ENCODE measurements around the gene ULBP2.

Gene ULBP2, protein sequence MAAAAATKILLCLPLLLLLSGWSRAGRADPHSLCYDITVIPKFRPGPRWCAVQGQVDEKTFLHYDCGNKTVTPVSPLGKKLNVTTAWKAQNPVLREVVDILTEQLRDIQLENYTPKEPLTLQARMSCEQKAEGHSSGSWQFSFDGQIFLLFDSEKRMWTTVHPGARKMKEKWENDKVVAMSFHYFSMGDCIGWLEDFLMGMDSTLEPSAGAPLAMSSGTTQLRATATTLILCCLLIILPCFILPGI

DNA sequence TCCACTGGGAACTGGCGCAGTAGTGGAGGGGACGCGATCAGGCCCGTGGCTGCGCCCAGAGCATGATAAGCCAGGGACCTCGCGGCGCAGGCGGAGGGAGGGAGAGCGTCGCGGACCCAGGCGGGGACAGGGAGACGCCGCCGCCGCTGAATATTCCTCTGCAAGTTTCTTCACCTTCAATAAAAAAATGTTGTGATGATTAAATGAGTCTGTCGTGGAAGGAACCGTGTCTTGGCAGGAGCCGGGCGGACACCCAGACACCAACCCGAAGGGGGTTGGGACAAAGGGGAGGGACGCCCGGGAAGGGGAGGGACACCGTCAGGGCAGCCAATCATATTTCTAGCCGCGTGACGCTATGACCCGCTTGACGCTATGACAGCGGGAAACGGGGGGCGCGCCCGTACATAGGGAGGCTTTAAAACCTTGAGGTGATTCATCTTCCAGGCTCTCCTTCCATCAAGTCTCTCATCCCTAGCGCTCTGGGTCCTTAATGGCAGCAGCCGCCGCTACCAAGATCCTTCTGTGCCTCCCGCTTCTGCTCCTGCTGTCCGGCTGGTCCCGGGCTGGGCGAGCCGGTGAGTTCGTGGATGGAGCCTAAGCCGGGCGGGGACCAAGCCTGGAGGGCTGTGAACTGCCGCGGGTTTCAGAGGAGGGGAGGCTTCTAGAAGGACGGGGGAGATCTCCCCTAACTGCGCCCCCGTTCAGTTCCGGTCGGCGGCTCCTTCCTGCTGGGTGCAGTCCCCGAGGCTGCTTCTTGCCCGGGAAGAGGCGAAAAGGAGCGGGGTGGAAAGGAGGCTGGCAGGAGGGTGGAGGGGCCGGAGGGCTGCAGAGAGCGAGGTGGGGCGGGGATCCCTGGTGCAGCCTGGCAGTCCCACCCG, at the start of gene ULBP2:
Gene ULBP2, plus strand, starts transcription at position 432 of the 878 bp plus-strand sequence. Its CDS starts 59 bp downstream, at position 491.
- Histone ChIP-seq H3K4me1 (ENCODE audit: low read depth, poor library complexity, severe bottlenecking) (peaks cover 37% of the 10 kb centered on the region), H3K27ac (no peak within 1 kb of the TSS), H3K36me3 (ENCODE audit: insufficient read depth) (no peaks in the 10 kb centered on the region), H3K4me2 (peak within 1 kb of the TSS; percentile 54), H4K20me1 (ENCODE audit: insufficient read depth) (no peaks in the 10 kb centered on the region), H3K4me3 (IDR thresholded peaks at IDR 0.05; ENCODE audit: insufficient read depth, low read depth, low read length) (no peak within 1 kb of the TSS), H3K27me3 (ENCODE audit: insufficient read depth, low read depth) (peaks cover 72% of the 10 kb centered on the region), H2AFZ (ENCODE audit: low read depth) (peak within 1 kb of the TSS; percentile 61), H3K9ac (no peak within 1 kb of the TSS), H3K79me2 (ENCODE audit: insufficient read depth, low read depth) (no peaks in the 10 kb centered on the region)
- TF ChIP-seq, protein P1, sequence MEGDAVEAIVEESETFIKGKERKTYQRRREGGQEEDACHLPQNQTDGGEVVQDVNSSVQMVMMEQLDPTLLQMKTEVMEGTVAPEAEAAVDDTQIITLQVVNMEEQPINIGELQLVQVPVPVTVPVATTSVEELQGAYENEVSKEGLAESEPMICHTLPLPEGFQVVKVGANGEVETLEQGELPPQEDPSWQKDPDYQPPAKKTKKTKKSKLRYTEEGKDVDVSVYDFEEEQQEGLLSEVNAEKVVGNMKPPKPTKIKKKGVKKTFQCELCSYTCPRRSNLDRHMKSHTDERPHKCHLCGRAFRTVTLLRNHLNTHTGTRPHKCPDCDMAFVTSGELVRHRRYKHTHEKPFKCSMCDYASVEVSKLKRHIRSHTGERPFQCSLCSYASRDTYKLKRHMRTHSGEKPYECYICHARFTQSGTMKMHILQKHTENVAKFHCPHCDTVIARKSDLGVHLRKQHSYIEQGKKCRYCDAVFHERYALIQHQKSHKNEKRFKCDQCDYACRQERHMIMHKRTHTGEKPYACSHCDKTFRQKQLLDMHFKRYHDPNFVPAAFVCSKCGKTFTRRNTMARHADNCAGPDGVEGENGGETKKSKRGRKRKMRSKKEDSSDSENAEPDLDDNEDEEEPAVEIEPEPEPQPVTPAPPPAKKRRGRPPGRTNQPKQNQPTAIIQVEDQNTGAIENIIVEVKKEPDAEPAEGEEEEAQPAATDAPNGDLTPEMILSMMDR (conservative IDR thresholded peaks at IDR 0.05; ENCODE audit: low read depth, low read length), result no peak

DNA sequence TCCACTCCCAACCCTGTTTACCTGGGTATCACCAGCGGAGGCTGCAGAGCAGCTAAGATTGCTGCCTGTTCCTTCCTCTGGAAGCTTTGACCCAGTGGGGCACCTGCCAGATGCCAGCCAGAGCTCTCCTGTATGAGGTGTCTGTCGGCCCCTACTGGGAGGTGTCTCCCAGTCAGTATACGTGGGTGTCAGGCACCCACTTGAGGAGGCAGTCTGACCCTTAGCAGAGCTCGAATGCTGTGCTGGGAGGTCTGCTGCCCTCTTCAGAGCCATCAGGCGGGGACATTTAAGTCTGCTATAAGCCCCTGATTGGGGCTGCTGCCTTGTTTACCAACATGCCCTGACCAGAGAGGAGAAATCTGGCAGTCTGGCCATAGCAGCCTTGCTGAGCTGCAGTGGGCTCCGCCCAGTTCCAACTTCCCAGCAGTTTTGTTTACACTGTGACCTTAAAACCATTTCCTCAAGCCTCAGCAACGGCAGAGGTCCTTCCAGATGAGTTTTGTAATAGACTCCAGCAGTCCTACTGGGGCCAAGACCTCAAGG, 46.7 kb upstream of the ULBP2 start:
- no peaks in the 10 kb centered on the region for H3K79me2 ChIP-seq (ENCODE audit: insufficient read depth, low read depth)
- H3K4me3 ChIP-seq (IDR thresholded peaks at IDR 0.05; ENCODE audit: insufficient read depth, low read depth, low read length), result no peak overlapping the region
- H4K20me1 ChIP-seq (ENCODE audit: insufficient read depth), result no peaks in the 10 kb centered on the region
- no peaks in the 10 kb centered on the region for H3K4me1 ChIP-seq (ENCODE audit: low read depth, poor library complexity, severe bottlenecking)
- no peak overlapping the region for H3K4me2 ChIP-seq
- H3K27ac ChIP-seq, result no peak overlapping the region
- no peaks in the 10 kb centered on the region for H3K36me3 ChIP-seq (ENCODE audit: insufficient read depth)
- no peak overlapping the region for H2AFZ ChIP-seq (ENCODE audit: low read depth)
- H3K27me3 ChIP-seq (ENCODE audit: insufficient read depth, low read depth), result no peaks in the 10 kb centered on the region
- no peak overlapping the region for H3K9ac ChIP-seq
- TF ChIP-seq, protein P1 (conservative IDR thresholded peaks at IDR 0.05; ENCODE audit: low read depth, low read length), result no peak

DNA sequence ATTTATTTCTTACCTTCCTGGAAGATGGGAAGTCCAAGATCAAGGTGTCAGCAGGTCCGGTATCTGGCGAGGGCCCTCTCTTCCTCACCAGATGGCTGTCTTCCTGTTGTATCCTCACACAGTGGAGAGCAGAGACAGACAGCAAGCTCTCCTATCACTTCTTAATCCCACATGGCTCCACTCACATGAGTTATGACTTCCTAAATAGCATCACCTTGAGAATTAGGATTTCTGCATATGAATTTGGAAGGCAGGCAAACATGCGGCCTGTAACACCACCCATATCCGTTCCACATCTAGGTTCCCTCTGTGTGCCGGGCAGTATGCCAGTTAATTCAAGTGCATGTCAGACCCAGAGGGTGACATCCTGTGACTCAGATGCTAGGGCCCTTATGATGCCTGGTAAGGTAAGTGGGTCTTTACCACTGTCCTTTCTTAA, 46.0 kb upstream of the ULBP2 start:
- H3K4me3 ChIP-seq (IDR thresholded peaks at IDR 0.05; ENCODE audit: insufficient read depth, low read depth, low read length), result no peak overlapping the region
- H3K36me3 ChIP-seq (ENCODE audit: insufficient read depth), result no peaks in the 10 kb centered on the region
- no peaks in the 10 kb centered on the region for H3K27me3 ChIP-seq (ENCODE audit: insufficient read depth, low read depth)
- H3K4me1 ChIP-seq (ENCODE audit: low read depth, poor library complexity, severe bottlenecking), result no peaks in the 10 kb centered on the region
- no peak overlapping the region for H3K4me2 ChIP-seq
- H4K20me1 ChIP-seq (ENCODE audit: insufficient read depth), result no peaks in the 10 kb centered on the region
- TF ChIP-seq, protein P1 (conservative IDR thresholded peaks at IDR 0.05; ENCODE audit: low read depth, low read length), result no peak
- H3K79me2 ChIP-seq (ENCODE audit: insufficient read depth, low read depth), result no peaks in the 10 kb centered on the region
- H3K9ac ChIP-seq, result no peak overlapping the region
- no peak overlapping the region for H3K27ac ChIP-seq
- no peak overlapping the region for H2AFZ ChIP-seq (ENCODE audit: low read depth)

DNA sequence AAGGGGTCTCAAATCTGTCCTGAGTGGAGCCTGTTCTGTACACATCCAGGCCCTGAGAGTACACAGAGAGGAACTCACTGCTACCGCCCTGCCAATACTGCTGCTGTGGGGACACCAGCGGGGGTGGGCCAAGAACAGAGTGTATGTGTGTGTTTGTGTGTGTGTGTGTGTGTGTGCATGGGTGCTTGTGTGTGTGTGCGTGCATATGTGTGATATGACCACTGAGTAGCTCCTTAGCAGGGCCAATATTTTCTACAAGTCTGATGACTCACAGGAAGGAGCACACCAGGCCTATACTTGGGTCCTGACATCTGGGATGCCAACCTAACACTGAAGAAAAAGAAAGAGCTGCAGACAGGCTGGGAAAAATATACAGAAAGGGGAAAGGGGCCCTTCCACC, 45.3 kb upstream of the ULBP2 start:
- no peak overlapping the region for H3K4me2 ChIP-seq
- H3K79me2 ChIP-seq (ENCODE audit: insufficient read depth, low read depth), result no peaks in the 10 kb centered on the region
- H3K36me3 ChIP-seq (ENCODE audit: insufficient read depth), result no peaks in the 10 kb centered on the region
- H3K4me1 ChIP-seq (ENCODE audit: low read depth, poor library complexity, severe bottlenecking), result no peaks in the 10 kb centered on the region
- H3K27ac ChIP-seq, result no peak overlapping the region
- H3K4me3 ChIP-seq (IDR thresholded peaks at IDR 0.05; ENCODE audit: insufficient read depth, low read depth, low read length), result no peak overlapping the region
- H3K27me3 ChIP-seq (ENCODE audit: insufficient read depth, low read depth), result no peaks in the 10 kb centered on the region
- TF ChIP-seq, protein P1 (conservative IDR thresholded peaks at IDR 0.05; ENCODE audit: low read depth, low read length), result no peak
- H4K20me1 ChIP-seq (ENCODE audit: insufficient read depth), result no peaks in the 10 kb centered on the region
- no peak overlapping the region for H3K9ac ChIP-seq
- H2AFZ ChIP-seq (ENCODE audit: low read depth), result no peak overlapping the region

Data from KMS-11 (cell line).